CD4-positive, CD25-positive, alpha-beta regulatory T cell (primary cell): Measurements from ENCODE around the gene PLCB4. TPM values are rescaled to one million over a fixed set of nuclear protein-coding genes. Genes with fewer than 3 reads are reported as not detected.

Source experiments
- ATAC-seq, 2 donors: fragments of 150-1000 bp; cut with Tn5 transposase; one replicate each; pipeline ENCODE4 v1.10.0; 2021; ENCODE audit warnings: low read depth in 2 of 2, moderate number of reproducible peaks in 2 of 2, moderate library complexity in 1 of 2
- DNase-seq, 3 donors: peaks; one replicate each; pipeline versions ENCODE4 v3.0.0 to v3.0.0-alpha.2; 2012 to 2022; ENCODE audit warnings: mixed read lengths in 1 of 3
- H3K27ac ChIP-seq: one replicate; pipeline ENCODE4 v1.7.0; 2013; ENCODE audit warnings: mild to moderate bottlenecking, low read length; ENCODE audit not compliant: insufficient read depth, poor library complexity, severe bottlenecking
- H3K27me3 ChIP-seq: one replicate; pipeline ENCODE4 v1.7.0; 2013; ENCODE audit warnings: low read length; ENCODE audit not compliant: control insufficient read depth, insufficient read depth
- H3K36me3 ChIP-seq: one replicate; pipeline ENCODE4 v1.7.0; 2013; ENCODE audit warnings: mild to moderate bottlenecking, low read length, moderate library complexity; ENCODE audit not compliant: control insufficient read depth, insufficient read depth
- H3K4me1 ChIP-seq: 2 replicates; pipeline ENCODE4 v1.7.0; 2013; ENCODE audit warnings: mild to moderate bottlenecking, low read length; ENCODE audit not compliant: insufficient read depth, control insufficient read depth, poor library complexity, severe bottlenecking
- H3K4me3 ChIP-seq: one replicate; pipeline ENCODE4 v1.7.0; 2013; ENCODE audit warnings: low read depth, mild to moderate bottlenecking, low read length, moderate library complexity
- H3K9me3 ChIP-seq, 2 experiments: 1 replicate in 1 of 2; 2 replicates in 1 of 2; pipeline ENCODE4 v1.7.0; 2013; ENCODE audit warnings: low read length in 2 of 2, mild to moderate bottlenecking in 1 of 2, moderate library complexity in 1 of 2; ENCODE audit not compliant: control insufficient read depth in 2 of 2
- H3K27ac Mint-ChIP-seq, 3 donors: one replicate each; pipeline ENCODE4 v1.8.0; 2020 to 2022; ENCODE audit warnings: mild to moderate bottlenecking in 3 of 3, mixed read lengths in 3 of 3, moderate library complexity in 2 of 3
- H3K27me3 Mint-ChIP-seq: one replicate; pipeline ENCODE4 v1.8.0; 2022; ENCODE audit warnings: mild to moderate bottlenecking, mixed read lengths
- H3K36me3 Mint-ChIP-seq: one replicate; pipeline ENCODE4 v1.8.0; 2020; ENCODE audit warnings: mixed read lengths
- H3K4me1 Mint-ChIP-seq, 4 donors: one replicate each; pipeline ENCODE4 v1.8.0; 2020 to 2022; ENCODE audit warnings: mixed read lengths in 4 of 4, mild to moderate bottlenecking in 1 of 4
- H3K4me3 Mint-ChIP-seq, 4 donors: one replicate each; pipeline ENCODE4 v1.8.0; 2020 to 2022; ENCODE audit warnings: mild to moderate bottlenecking in 4 of 4, mixed read lengths in 4 of 4, moderate library complexity in 3 of 4
- H3K9me3 Mint-ChIP-seq, 7 donors: one replicate each; pipeline ENCODE4 v1.8.0; 2020 to 2022; ENCODE audit warnings: mixed read lengths in 7 of 7, mild to moderate bottlenecking in 3 of 7, moderate library complexity in 2 of 7
- polyA plus RNA-seq, 4 donors: library from polyadenylated mRNA; unstranded; fragments of 300-500 nt; fragmentation: Illumina TruSeq; gene quantifications; one replicate each; pipeline ENCODE4 v1.2.3, GENCODE V29; 2021
- total RNA-seq: library from RNA; stranded (reverse); gene quantifications from one replicate; pipeline ENCODE4 v1.2.3, GENCODE V29; 2022

PLCB4 gene
- total and polyA plus RNA-seq, 5 donors from 2014 or later = 0.94 TPM; not detected in 4

GRCh38 chr20:9392892-9393857 lies 324.3 kb downstream of the PLCB4 start:
- no peaks in the 10 kb centered on the region for H3K4me1 Mint-ChIP-seq
- Histone ChIP-seq H3K4me1 (no peaks in the 10 kb centered on the region), H3K27me3 (no peaks in the 10 kb centered on the region), H3K36me3 (no peaks in the 10 kb centered on the region), H3K9me3 (no peaks in the 10 kb centered on the region), H3K27ac (no peak overlapping the region), H3K4me3 (no peak overlapping the region)
- no peaks in the 10 kb centered on the region for H3K27me3 Mint-ChIP-seq
- no peak overlapping the region for H3K4me3 Mint-ChIP-seq
- ATAC-seq (no peak), DNase-seq (no peak)
- H3K27ac Mint-ChIP-seq = no peak overlapping the region
- no peaks in the 10 kb centered on the region for H3K36me3 Mint-ChIP-seq
- H3K9me3 Mint-ChIP-seq = peaks cover 0 to 2% (median 0%) of the 10 kb centered on the region in 7 donors

DNA sequence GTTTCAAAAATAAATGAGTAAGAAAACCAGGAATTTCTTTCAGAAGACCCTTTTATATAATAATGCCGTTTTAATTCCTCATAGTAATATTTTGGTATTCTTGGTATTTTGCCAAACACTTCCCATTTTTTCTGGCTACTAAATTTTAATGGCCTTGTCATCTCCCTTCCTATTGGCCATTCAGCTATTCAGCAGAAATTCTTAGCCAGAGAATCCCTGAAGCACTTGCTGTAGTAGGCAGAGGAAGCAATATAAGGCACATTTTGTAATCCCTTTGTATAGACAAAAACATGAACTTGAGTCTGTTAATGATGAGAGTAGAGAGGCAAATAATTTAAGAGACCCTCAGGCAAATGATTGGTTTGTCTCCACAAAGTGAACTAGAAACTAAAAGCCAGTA lies 327.1 kb downstream of the PLCB4 start:
- Histone ChIP-seq H3K27me3 (no peaks in the 10 kb centered on the region), H3K9me3 (no peaks in the 10 kb centered on the region), H3K36me3 (no peaks in the 10 kb centered on the region), H3K4me1 (no peaks in the 10 kb centered on the region), H3K27ac (no peak overlapping the region), H3K4me3 (no peak overlapping the region)
- Mint-ChIP-seq H3K27me3 (no peaks in the 10 kb centered on the region), H3K27ac (no peak overlapping the region), H3K4me3 (no peak overlapping the region), H3K9me3 (peaks cover 0 to 2% (median 0%) of the 10 kb centered on the region in 7 donors), H3K36me3 (no peaks in the 10 kb centered on the region), H3K4me1 (no peaks in the 10 kb centered on the region)
- no peak for ATAC-seq
- DNase-seq = no peak

- peak in 1 of 2 donors; percentile 18 for ATAC-seq
- Mint-ChIP-seq H3K9me3 (no peaks in the 10 kb centered on the region), H3K4me3 (no peak overlapping the region), H3K27ac (no peak overlapping the region), H3K4me1 (no peaks in the 10 kb centered on the region), H3K27me3 (no peaks in the 10 kb centered on the region), H3K36me3 (no peaks in the 10 kb centered on the region)
- Histone ChIP-seq H3K9me3 (no peaks in the 10 kb centered on the region), H3K27me3 (no peaks in the 10 kb centered on the region), H3K4me3 (no peak overlapping the region), H3K27ac (no peak overlapping the region), H3K4me1 (no peaks in the 10 kb centered on the region), H3K36me3 (no peaks in the 10 kb centered on the region)
- DNase-seq = no peak
These were observed 329.0 kb downstream of the PLCB4 start for GRCh38 chr20:9397928-9398327.

GRCh38 chr20:9398882-9399281 lies 330.0 kb downstream of the PLCB4 start:
- DNase-seq (no peak), ATAC-seq (no peak)
- Mint-ChIP-seq H3K4me3 (no peak overlapping the region), H3K4me1 (no peaks in the 10 kb centered on the region), H3K9me3 (no peaks in the 10 kb centered on the region), H3K27me3 (no peaks in the 10 kb centered on the region), H3K27ac (no peak overlapping the region), H3K36me3 (no peaks in the 10 kb centered on the region)
- Histone ChIP-seq H3K4me3 (no peak overlapping the region), H3K9me3 (no peaks in the 10 kb centered on the region), H3K27ac (no peak overlapping the region), H3K36me3 (no peaks in the 10 kb centered on the region), H3K27me3 (no peaks in the 10 kb centered on the region), H3K4me1 (no peaks in the 10 kb centered on the region)

DNA sequence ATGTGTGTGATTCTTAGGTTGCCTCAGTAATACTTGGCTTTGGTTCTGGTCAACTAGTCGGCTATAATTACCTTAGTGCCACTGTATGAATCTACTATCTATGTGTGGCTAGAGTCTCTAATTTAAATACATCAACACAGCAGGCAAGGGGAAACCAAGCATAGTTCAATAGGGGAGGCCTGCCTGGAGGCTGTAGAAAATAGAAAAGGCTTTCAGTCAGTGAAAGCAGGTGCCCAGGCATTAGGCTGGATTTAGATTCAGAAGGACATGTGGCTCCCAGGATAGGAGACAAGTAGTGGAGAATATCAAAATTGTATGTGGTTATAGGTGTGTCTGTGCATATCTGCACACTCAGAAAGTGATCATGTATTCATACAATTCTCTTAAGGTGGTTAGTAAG lies 330.4 kb downstream of the PLCB4 start:
- no peak overlapping the region for H3K27ac Mint-ChIP-seq
- no peaks in the 10 kb centered on the region for H3K36me3 ChIP-seq
- H3K4me3 Mint-ChIP-seq = no peak overlapping the region
- H3K4me1 Mint-ChIP-seq = no peaks in the 10 kb centered on the region
- no peak for DNase-seq
- H3K9me3 Mint-ChIP-seq = no peaks in the 10 kb centered on the region
- H3K4me3 ChIP-seq = no peak overlapping the region
- no peaks in the 10 kb centered on the region for H3K27me3 ChIP-seq
- no peaks in the 10 kb centered on the region for H3K36me3 Mint-ChIP-seq
- no peaks in the 10 kb centered on the region for H3K4me1 ChIP-seq
- no peak for ATAC-seq
- no peaks in the 10 kb centered on the region for H3K27me3 Mint-ChIP-seq
- no peak overlapping the region for H3K27ac ChIP-seq
- no peaks in the 10 kb centered on the region for H3K9me3 ChIP-seq

GRCh38 chr20:9400171-9401025 lies 331.5 kb downstream of the PLCB4 start:
- DNase-seq (no peak), ATAC-seq (no peak)
- Histone ChIP-seq H3K4me1 (no peaks in the 10 kb centered on the region), H3K4me3 (no peak overlapping the region), H3K27ac (no peak overlapping the region), H3K36me3 (no peaks in the 10 kb centered on the region), H3K9me3 (no peaks in the 10 kb centered on the region), H3K27me3 (no peaks in the 10 kb centered on the region)
- H3K27me3 Mint-ChIP-seq = no peaks in the 10 kb centered on the region
- H3K4me1 Mint-ChIP-seq = no peaks in the 10 kb centered on the region
- no peaks in the 10 kb centered on the region for H3K36me3 Mint-ChIP-seq
- no peaks in the 10 kb centered on the region for H3K9me3 Mint-ChIP-seq
- no peak overlapping the region for H3K4me3 Mint-ChIP-seq
- no peak overlapping the region for H3K27ac Mint-ChIP-seq

DNA sequence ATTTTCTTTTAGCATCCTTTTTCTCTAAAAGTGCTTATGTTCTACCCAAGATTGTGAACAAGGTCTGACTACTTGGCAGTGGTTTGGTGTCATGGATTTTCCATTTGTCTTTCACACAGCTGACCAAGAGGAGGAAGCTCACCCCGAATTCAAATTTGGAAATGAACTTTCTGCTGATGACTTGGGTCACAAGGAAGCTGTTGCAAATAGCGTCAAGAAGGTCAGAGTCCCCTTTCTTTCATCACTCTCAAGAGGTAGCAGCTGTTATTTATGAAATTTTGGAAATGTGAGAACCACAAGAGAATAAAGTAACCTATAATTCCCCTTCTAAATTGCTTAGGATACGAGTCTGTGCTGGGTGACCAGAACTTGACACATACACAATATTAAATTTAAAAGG lies 332.5 kb downstream of the PLCB4 start:
- no peak overlapping the region for H3K27ac Mint-ChIP-seq
- Histone ChIP-seq H3K4me1 (no peaks in the 10 kb centered on the region), H3K27ac (no peak overlapping the region), H3K27me3 (no peaks in the 10 kb centered on the region), H3K36me3 (no peaks in the 10 kb centered on the region), H3K9me3 (no peaks in the 10 kb centered on the region), H3K4me3 (no peak overlapping the region)
- H3K27me3 Mint-ChIP-seq = no peaks in the 10 kb centered on the region
- DNase-seq = no peak
- no peaks in the 10 kb centered on the region for H3K4me1 Mint-ChIP-seq
- no peaks in the 10 kb centered on the region for H3K36me3 Mint-ChIP-seq
- ATAC-seq = no peak
- no peaks in the 10 kb centered on the region for H3K9me3 Mint-ChIP-seq
- H3K4me3 Mint-ChIP-seq = no peak overlapping the region
